ENCODE results near the gene TPRX1.
"Not testable (repeated sequence)": the region's sequence is repeated elsewhere in the genome, so short reads cannot be mapped to it uniquely, and the experiment has no call there.

The TPRX1 gene

DNA sequence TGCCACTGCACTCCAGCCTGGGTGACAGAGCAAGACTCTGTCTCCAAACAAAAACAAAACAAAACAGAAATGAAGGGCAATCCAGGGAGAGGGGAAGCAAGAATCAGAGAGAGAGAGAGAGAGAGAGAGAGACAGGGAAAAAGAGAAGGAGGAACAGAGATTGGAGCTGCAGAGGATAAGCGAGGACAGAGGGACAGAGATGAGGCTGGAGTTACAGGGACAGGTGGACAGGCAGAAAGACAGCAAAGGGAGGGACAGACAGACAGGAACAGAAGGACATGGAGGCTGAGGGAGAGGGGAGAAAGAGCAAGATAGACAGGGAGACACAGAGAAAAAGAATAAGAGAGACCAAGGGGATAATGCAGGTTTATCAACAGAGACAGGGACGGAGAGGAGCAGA lies 16.1 kb upstream of the TPRX1 start:
- Histone ChIP-seq H3K27me3 (ENCODE audit: control insufficient read depth, insufficient read depth, low read length) (peaks cover 55% of the 10 kb centered on the region), H3K4me1 (ENCODE audit: control insufficient read depth, insufficient read depth, low read length) (no peaks in the 10 kb centered on the region), H3K4me3 (ENCODE audit: low read length) (no peak overlapping the region)

DNA sequence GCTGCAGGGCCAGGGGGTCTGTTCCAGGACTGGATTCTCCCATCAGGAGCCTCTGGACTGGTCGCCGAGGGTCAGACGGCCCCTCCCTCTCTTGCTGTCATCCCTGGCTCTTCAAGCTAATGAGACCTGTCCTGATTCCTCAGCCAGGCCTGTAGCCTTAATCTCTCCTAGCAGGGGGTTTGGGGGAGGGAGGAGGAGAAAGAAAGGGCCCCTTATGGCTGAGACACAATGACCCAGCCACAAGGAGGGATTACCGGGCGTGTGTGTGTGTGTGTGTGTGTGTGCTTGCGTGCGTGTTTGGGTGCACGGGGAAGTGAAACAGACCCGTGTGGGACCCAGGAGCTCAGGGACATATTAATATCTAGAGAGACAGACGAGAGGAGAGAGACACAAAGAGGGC lies 15.5 kb upstream of the TPRX1 start:
- H3K4me3 ChIP-seq (ENCODE audit: low read length) = no peak overlapping the region
- no peaks in the 10 kb centered on the region for H3K36me3 ChIP-seq (ENCODE audit: insufficient read depth, low read length)
- H3K4me2 ChIP-seq (ENCODE audit: low read length) = no peak overlapping the region
- H3K27me3 ChIP-seq (ENCODE audit: control insufficient read depth, insufficient read depth, low read length) = peaks cover 55% of the 10 kb centered on the region
- no peak overlapping the region for H3K9ac ChIP-seq (ENCODE audit: low read depth, low read length)
- H3K4me1 ChIP-seq (ENCODE audit: control insufficient read depth, insufficient read depth, low read length) = no peaks in the 10 kb centered on the region
- H3K9me3 ChIP-seq (replicated peaks; ENCODE audit: low read length) = no peaks in the 10 kb centered on the region

More for the DNA sequence above, 16.1 kb upstream of the TPRX1 start:
- Histone ChIP-seq H3K36me3 (ENCODE audit: insufficient read depth, low read length) (no peaks in the 10 kb centered on the region), H3K9me3 (replicated peaks; ENCODE audit: low read length) (no peaks in the 10 kb centered on the region), H3K4me2 (ENCODE audit: low read length) (no peak overlapping the region), H3K9ac (ENCODE audit: low read depth, low read length) (no peak overlapping the region)

DNA sequence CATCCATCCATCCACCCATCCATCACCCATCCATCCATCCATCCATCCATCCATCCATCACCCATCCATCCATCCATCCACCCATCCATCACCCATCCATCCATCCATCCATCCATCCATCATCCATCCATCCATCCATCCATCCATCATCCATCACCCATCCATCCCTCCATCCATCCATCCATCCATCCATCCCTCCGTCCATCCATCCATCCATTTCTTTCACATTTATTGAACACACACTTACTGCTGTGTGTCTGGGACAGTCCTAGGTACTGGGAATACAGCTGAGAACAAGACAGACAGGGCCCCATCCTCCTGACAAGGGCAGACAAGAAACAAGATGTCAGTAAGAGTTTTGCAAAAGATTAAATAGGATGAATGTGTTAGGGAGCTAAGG lies 13.9 kb upstream of the TPRX1 start:
- H3K4me3 ChIP-seq (ENCODE audit: low read length); H3K9ac ChIP-seq (ENCODE audit: low read depth, low read length); H3K4me2 ChIP-seq (ENCODE audit: low read length); H3K4me1 ChIP-seq (ENCODE audit: control insufficient read depth, insufficient read depth, low read length); H3K9me3 ChIP-seq (replicated peaks; ENCODE audit: low read length); H3K36me3 ChIP-seq (ENCODE audit: insufficient read depth, low read length): not testable (repeated sequence)
- H3K27me3 ChIP-seq (ENCODE audit: control insufficient read depth, insufficient read depth, low read length) = peaks cover 53% of the 10 kb centered on the region

DNA sequence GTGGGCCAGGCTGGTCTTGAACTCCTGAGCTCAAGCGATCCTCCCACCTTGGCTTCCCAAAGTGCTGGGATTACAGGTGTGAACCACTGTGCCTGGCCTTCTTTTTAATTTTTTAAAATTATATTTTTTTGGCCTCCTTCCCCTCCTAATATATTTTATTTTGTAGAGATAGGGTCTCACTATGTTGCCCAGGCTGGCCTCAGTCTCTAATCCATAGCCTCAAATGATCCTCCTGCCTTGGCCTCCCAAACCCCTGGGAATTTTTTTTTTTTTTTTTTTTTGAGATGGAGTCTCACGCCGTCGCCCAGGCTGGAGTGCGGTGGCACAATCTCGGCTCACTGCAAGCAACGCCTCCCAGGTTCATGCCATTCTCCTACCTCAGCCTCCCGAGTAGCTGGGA lies 11.9 kb upstream of the TPRX1 start:
- H3K9me3 ChIP-seq (replicated peaks; ENCODE audit: low read length); H3K9ac ChIP-seq (ENCODE audit: low read depth, low read length); H3K4me1 ChIP-seq (ENCODE audit: control insufficient read depth, insufficient read depth, low read length); H3K4me3 ChIP-seq (ENCODE audit: low read length); H3K4me2 ChIP-seq (ENCODE audit: low read length); H3K36me3 ChIP-seq (ENCODE audit: insufficient read depth, low read length): not testable (repeated sequence)
- peaks cover 34% of the 10 kb centered on the region for H3K27me3 ChIP-seq (ENCODE audit: control insufficient read depth, insufficient read depth, low read length)

DNA sequence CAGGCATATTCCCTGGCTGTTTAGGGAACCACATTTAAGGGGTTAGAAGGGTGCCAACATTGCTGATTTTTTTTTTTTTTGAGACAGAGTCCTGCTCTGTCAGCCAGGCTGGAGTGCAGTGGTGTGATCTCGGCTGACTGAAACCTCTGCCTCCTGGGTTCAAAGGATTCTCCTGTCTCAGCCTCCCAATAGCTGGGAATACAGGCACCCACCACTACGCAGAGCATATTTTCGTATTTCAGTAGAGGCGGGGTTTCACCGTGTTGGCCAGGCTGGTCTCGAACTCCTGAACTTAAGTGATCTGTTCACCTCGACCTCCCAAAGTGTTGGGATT lies 9.6 kb upstream of the TPRX1 start:
- Histone ChIP-seq H3K9me3 (replicated peaks; ENCODE audit: low read length) (no peaks in the 10 kb centered on the region), H3K4me1 (ENCODE audit: control insufficient read depth, insufficient read depth, low read length) (no peaks in the 10 kb centered on the region), H3K27me3 (ENCODE audit: control insufficient read depth, insufficient read depth, low read length) (peaks cover 13% of the 10 kb centered on the region), H3K36me3 (ENCODE audit: insufficient read depth, low read length) (no peaks in the 10 kb centered on the region), H3K9ac (ENCODE audit: low read depth, low read length) (no peak overlapping the region), H3K4me2 (ENCODE audit: low read length) (no peak overlapping the region), H3K4me3 (ENCODE audit: low read length) (no peak overlapping the region)

DNA sequence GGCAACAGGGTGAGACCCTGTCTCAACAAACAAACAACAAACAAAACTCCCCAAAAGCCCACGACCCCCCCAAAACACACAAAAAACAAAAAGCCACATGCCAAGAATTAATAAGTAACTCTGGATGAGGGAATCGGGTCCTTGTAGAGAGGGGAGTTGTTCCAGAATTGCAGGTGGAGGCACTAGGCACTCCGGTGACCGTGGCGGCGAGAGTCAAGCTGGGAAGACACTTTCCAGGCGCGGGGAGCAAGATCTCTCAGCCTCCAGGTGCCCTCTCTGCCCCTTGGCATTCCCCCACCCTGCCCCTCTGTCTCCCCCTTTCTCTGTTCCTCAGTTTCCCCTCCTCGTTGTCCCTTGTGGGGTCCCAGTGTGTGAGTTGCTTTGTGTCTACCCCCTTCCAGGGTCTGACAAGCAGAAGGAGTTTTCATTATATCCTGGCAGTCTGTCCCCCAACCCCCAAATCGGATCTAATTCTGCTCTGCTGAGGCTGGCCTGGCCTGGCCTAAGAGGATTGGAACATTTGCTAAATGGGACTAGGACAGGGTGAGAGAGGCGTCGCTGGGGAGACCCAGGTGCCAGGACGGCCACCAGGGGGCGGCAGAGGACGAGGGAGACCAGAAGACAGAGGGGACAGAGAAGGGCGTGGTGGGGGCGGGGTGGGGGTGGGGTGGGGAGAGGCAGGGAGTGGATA lies 9.1 kb upstream of the TPRX1 start:
- Histone ChIP-seq H3K4me1 (ENCODE audit: control insufficient read depth, insufficient read depth, low read length) (no peaks in the 10 kb centered on the region), H3K4me3 (ENCODE audit: low read length) (no peak overlapping the region), H3K9me3 (replicated peaks; ENCODE audit: low read length) (no peaks in the 10 kb centered on the region)

DNA sequence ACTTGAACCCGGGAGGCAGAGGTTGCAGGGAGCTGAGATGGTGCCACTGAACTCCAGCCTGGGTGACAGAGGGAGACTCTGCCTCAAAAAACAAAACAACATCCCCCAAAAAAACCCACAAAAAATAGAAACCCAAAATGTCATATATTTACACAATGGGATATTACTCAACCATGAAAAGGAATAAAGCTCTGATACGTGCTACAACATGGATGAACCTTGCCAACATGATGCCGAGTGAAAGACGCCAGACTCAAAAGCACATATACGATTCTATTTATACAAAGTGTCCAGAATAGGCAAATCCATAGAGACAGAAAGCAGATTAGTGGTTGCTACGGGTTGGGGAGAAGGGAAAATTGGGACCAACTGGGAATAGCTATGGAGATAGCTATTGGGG lies 2.1 kb upstream of the TPRX1 start:
- no peak overlapping the region for H3K9ac ChIP-seq (ENCODE audit: low read depth, low read length)
- H3K4me3 ChIP-seq (ENCODE audit: low read length) = no peak overlapping the region
- H3K36me3 ChIP-seq (ENCODE audit: insufficient read depth, low read length) = no peaks in the 10 kb centered on the region
- no peak overlapping the region for H3K4me2 ChIP-seq (ENCODE audit: low read length)
- H3K9me3 ChIP-seq (replicated peaks; ENCODE audit: low read length) = no peaks in the 10 kb centered on the region
- peaks cover 3% of the 10 kb centered on the region for H3K27me3 ChIP-seq (ENCODE audit: control insufficient read depth, insufficient read depth, low read length)
- no peaks in the 10 kb centered on the region for H3K4me1 ChIP-seq (ENCODE audit: control insufficient read depth, insufficient read depth, low read length)

More for the DNA sequence above, 9.1 kb upstream of the TPRX1 start:
- no peak overlapping the region for H3K9ac ChIP-seq (ENCODE audit: low read depth, low read length)
- no peaks in the 10 kb centered on the region for H3K36me3 ChIP-seq (ENCODE audit: insufficient read depth, low read length)
- no peak overlapping the region for H3K4me2 ChIP-seq (ENCODE audit: low read length)
- H3K27me3 ChIP-seq (ENCODE audit: control insufficient read depth, insufficient read depth, low read length) = peaks cover 12% of the 10 kb centered on the region

DNA sequence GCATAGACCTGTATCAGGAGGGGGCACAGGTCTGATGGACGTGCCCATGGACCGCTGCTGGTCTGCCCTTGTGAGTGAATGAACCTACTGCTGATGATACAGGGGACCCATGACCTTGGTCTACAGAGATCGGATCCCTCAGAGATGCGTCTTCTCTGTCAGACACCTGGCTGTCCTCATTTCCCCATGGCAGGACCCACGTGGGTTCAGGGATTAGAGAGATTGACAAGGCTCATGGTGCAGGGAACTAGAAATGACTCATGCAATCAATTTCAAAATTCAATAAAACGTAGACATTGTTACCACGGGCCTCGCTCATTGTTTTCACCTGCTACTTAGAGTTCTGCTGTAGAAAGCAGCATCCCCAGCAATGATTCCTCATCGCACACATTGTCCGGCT lies 962 bp upstream of the TPRX1 start:
- Histone ChIP-seq H3K9me3 (replicated peaks; ENCODE audit: low read length) (no peaks in the 10 kb centered on the region), H3K27me3 (ENCODE audit: control insufficient read depth, insufficient read depth, low read length) (peaks cover 3% of the 10 kb centered on the region), H3K4me1 (ENCODE audit: control insufficient read depth, insufficient read depth, low read length) (no peaks in the 10 kb centered on the region), H3K4me2 (ENCODE audit: low read length) (no peak overlapping the region), H3K4me3 (ENCODE audit: low read length) (no peak overlapping the region), H3K9ac (ENCODE audit: low read depth, low read length) (no peak overlapping the region), H3K36me3 (ENCODE audit: insufficient read depth, low read length) (no peaks in the 10 kb centered on the region)

DNA sequence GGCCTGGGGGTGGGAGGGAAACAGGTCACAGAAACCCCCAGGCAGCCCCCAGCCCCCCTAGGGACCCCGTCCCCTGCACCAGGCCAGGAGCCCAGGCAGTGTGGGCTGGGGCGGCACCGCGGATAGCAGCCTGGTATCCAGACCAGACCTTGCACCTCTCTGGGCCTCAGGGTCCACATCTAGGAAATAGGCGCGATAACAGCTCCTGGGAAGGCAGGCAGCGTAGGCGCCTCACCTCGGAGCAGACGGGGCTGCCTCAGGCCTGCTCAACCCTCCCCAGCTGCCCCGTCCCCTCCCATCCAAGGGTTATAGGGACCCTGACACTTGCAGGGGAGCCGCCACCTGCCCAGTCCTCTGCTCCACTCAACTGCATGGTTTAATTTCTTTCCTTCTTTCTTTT lies 680 bp downstream of the TPRX1 start:
- H3K27me3 ChIP-seq (ENCODE audit: control insufficient read depth, insufficient read depth, low read length); H3K36me3 ChIP-seq (ENCODE audit: insufficient read depth, low read length); H3K4me2 ChIP-seq (ENCODE audit: low read length): not testable (repeated sequence)

DNA sequence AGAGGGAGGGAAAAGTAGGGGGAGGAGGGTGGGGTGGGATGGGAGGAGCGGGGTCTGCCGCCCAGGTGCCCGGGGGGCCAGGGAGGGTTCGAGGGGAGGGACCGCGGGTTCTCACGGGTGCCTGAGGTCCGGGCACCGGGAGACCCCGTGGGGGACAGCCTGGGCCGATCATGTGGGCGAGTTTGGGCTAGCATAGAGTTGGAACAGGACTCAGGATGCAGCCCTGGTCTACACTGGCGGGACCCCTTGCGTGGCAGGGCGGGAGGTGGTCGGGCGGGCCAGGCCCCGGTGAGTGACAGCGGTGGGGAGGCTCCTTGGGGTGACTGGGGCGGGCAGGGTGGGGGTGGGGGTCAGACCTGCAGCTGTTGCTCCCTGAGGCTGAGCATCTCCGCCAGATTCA lies 1.2 kb downstream of the TPRX1 start:
- H3K9ac ChIP-seq (ENCODE audit: low read depth, low read length); H3K36me3 ChIP-seq (ENCODE audit: insufficient read depth, low read length); H3K4me1 ChIP-seq (ENCODE audit: control insufficient read depth, insufficient read depth, low read length); H3K9me3 ChIP-seq (replicated peaks; ENCODE audit: low read length); H3K4me2 ChIP-seq (ENCODE audit: low read length); H3K4me3 ChIP-seq (ENCODE audit: low read length): not testable (repeated sequence)
- peaks cover 14% of the 10 kb centered on the region for H3K27me3 ChIP-seq (ENCODE audit: control insufficient read depth, insufficient read depth, low read length)

More for the DNA sequence above, 680 bp downstream of the TPRX1 start:
- H3K9me3 ChIP-seq (replicated peaks; ENCODE audit: low read length); H3K4me1 ChIP-seq (ENCODE audit: control insufficient read depth, insufficient read depth, low read length); H3K4me3 ChIP-seq (ENCODE audit: low read length); H3K9ac ChIP-seq (ENCODE audit: low read depth, low read length): not testable (repeated sequence)

DNA sequence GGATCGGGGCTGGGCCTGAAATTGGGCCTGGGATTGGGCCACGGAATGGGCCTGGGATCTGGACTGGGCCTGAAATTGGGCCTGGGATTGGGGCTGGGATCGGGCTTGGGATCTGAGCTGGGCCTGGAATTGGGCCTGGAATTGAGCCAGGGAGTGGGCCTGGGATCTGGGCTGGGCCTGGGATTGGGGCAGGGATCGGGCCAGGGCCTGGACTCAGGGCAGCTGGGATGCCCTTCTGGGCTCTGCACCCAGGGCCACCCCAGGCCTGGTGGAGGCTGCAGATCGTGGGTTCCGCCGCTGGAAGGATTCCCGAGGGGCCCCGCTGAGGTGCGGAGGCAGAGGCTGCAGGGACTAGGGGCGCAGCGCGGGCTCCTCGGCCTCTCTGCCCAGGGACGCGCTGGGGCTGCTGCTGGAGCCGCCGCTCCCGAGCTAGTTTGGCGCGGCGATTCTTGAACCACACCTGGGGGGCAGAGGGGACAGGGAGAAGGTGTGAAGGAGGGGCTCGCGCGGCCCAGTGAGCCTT lies 1.8 kb downstream of the TPRX1 start:
- no peak overlapping the region for H3K9ac ChIP-seq (ENCODE audit: low read depth, low read length)
- peaks cover 18% of the 10 kb centered on the region for H3K27me3 ChIP-seq (ENCODE audit: control insufficient read depth, insufficient read depth, low read length)
- no peaks in the 10 kb centered on the region for H3K9me3 ChIP-seq (replicated peaks; ENCODE audit: low read length)
- H3K4me3 ChIP-seq (ENCODE audit: low read length) = no peak overlapping the region
- H3K36me3 ChIP-seq (ENCODE audit: insufficient read depth, low read length) = no peaks in the 10 kb centered on the region
- no peaks in the 10 kb centered on the region for H3K4me1 ChIP-seq (ENCODE audit: control insufficient read depth, insufficient read depth, low read length)
- H3K4me2 ChIP-seq (ENCODE audit: low read length) = no peak overlapping the region

DNA sequence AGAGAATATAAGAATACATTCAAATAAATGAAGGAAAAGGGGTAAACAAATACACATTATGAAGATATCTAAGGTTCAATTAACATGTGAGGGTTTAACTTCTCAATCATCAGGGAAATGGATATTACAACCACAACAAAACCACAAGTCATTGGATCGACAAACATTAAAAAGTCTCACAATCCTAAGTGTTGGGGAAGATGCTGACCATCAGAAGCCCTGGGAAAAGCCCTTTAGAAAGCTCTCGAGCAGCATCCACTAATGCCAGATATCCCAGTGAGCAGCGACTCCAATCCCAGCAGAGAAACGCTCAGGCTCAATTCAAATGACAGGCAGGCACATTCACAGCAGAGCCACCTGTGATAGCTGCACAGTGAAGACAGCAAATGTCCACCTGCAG lies 3.1 kb downstream of the TPRX1 start:
- H3K27me3 ChIP-seq (ENCODE audit: control insufficient read depth, insufficient read depth, low read length) = peaks cover 18% of the 10 kb centered on the region
- H3K9me3 ChIP-seq (replicated peaks; ENCODE audit: low read length) = no peaks in the 10 kb centered on the region

More for the DNA sequence above, 3.1 kb downstream of the TPRX1 start:
- Histone ChIP-seq H3K36me3 (ENCODE audit: insufficient read depth, low read length) (no peaks in the 10 kb centered on the region), H3K4me3 (ENCODE audit: low read length) (no peak overlapping the region), H3K9ac (ENCODE audit: low read depth, low read length) (no peak overlapping the region), H3K4me1 (ENCODE audit: control insufficient read depth, insufficient read depth, low read length) (no peaks in the 10 kb centered on the region), H3K4me2 (ENCODE audit: low read length) (no peak overlapping the region)
